H9 (cell line): ENCODE data around the gene NOCT. TPM values are rescaled to one million over a fixed set of nuclear protein-coding genes. Genes with fewer than 3 reads are reported as not detected.

Experiments used
- DNase-seq: peaks from one replicate; pipeline ENCODE4 v3.0.0-alpha.2; 2017
- H2AFZ ChIP-seq: one replicate; pipeline ENCODE4 v1.6.1; 2013; ENCODE audit warnings: mild to moderate bottlenecking, low read length, control low read depth, moderate library complexity
- H2AK5ac ChIP-seq: 2 replicates; pipeline ENCODE4 v1.6.1; 2013; ENCODE audit warnings: low read length, control low read depth, mixed read lengths; ENCODE audit not compliant: insufficient read length
- H2BK120ac ChIP-seq: one replicate; pipeline ENCODE4 v1.6.1; 2013; ENCODE audit warnings: low read depth, mild to moderate bottlenecking, low read length, control low read depth, inconsistent platforms; ENCODE audit not compliant: poor library complexity, severe bottlenecking
- H2BK12ac ChIP-seq: 2 replicates; pipeline ENCODE4 v1.6.1; 2013; ENCODE audit warnings: low read length, control low read depth, mixed read lengths, low read depth; ENCODE audit not compliant: insufficient read length
- H2BK15ac ChIP-seq: 2 replicates; pipeline ENCODE4 v1.6.1; 2013; ENCODE audit warnings: low read depth, low read length, control low read depth
- H2BK20ac ChIP-seq: one replicate; pipeline ENCODE4 v1.6.1; 2013; ENCODE audit warnings: low read depth, mild to moderate bottlenecking, low read length, control low read depth, inconsistent platforms; ENCODE audit not compliant: poor library complexity, severe bottlenecking
- H2BK5ac ChIP-seq: 2 replicates; pipeline ENCODE4 v1.6.1; 2013; ENCODE audit warnings: low read length, control low read depth, mixed read lengths; ENCODE audit not compliant: insufficient read length
- H3K14ac ChIP-seq: 2 replicates; pipeline ENCODE4 v1.6.1; 2013; ENCODE audit warnings: low read length, control low read depth; ENCODE audit not compliant: insufficient read depth
- H3K18ac ChIP-seq: 2 replicates; pipeline ENCODE4 v1.6.1; 2013; ENCODE audit warnings: low read depth, mild to moderate bottlenecking, mixed read lengths, low read length, control low read depth; ENCODE audit not compliant: insufficient read length
- H3K23ac ChIP-seq: 2 replicates; pipeline ENCODE4 v1.6.1; 2013; ENCODE audit warnings: low read length, control low read depth, mixed read lengths, low read depth; ENCODE audit not compliant: insufficient read length
- H3K23me2 ChIP-seq: 2 replicates; pipeline ENCODE4 v1.6.1; 2013; ENCODE audit warnings: low read depth, mild to moderate bottlenecking, mixed read lengths, low read length, control low read depth; ENCODE audit not compliant: insufficient read length, poor library complexity, severe bottlenecking
- H3K27ac ChIP-seq: 2 replicates; pipeline ENCODE4 v1.5.1; 2013; ENCODE audit warnings: low read length, control low read depth, mixed read lengths, low read depth; ENCODE audit not compliant: insufficient read length
- H3K27me3 ChIP-seq: 2 replicates; pipeline ENCODE4 v1.6.1; 2013; ENCODE audit warnings: low read length, control low read depth, inconsistent platforms; ENCODE audit not compliant: insufficient read depth
- H3K4ac ChIP-seq: 2 replicates; pipeline ENCODE4 v1.6.1; 2013; ENCODE audit warnings: low read depth, mild to moderate bottlenecking, control low read depth, inconsistent platforms, low read length, moderate library complexity
- H3K4me1 ChIP-seq: 2 replicates; pipeline ENCODE4 v1.6.1; 2013; ENCODE audit warnings: low read length, control low read depth, inconsistent platforms; ENCODE audit not compliant: insufficient read depth
- H3K4me2 ChIP-seq: 2 replicates; pipeline ENCODE4 v1.6.1; 2013; ENCODE audit warnings: low read length, control low read depth, mixed read lengths; ENCODE audit not compliant: insufficient read length, insufficient read depth
- H3K56ac ChIP-seq: 2 replicates; pipeline ENCODE4 v1.6.1; 2013; ENCODE audit warnings: low read depth, mild to moderate bottlenecking, mixed read lengths, low read length, control low read depth; ENCODE audit not compliant: insufficient read length
- H3K79me1 ChIP-seq: 2 replicates; pipeline ENCODE4 v1.6.1; 2013; ENCODE audit warnings: low read depth, mild to moderate bottlenecking, moderate library complexity, low read length, control low read depth, inconsistent platforms; ENCODE audit not compliant: insufficient read depth, poor library complexity, severe bottlenecking
- H3K79me2 ChIP-seq: 2 replicates; pipeline ENCODE4 v1.6.1; 2013; ENCODE audit warnings: low read length, control low read depth, inconsistent platforms; ENCODE audit not compliant: insufficient read depth
- H3K9ac ChIP-seq: 2 replicates; pipeline ENCODE4 v1.6.1; 2013; ENCODE audit warnings: low read length, control low read depth, mixed read lengths; ENCODE audit not compliant: insufficient read length; ENCODE audit errors: extremely low read depth
- H3K9me3 ChIP-seq: one replicate; pipeline ENCODE4 v1.6.1; 2013; ENCODE audit warnings: low read depth, low read length, inconsistent platforms; ENCODE audit not compliant: control insufficient read depth
- H3T11ph ChIP-seq: one replicate; pipeline ENCODE4 v1.6.1; 2013; ENCODE audit warnings: mild to moderate bottlenecking, low read length, control low read depth, inconsistent platforms
- H4K20me1 ChIP-seq: one replicate; pipeline ENCODE4 v1.6.1; 2013; ENCODE audit not compliant: control insufficient read depth, insufficient read length, insufficient read depth
- H4K5ac ChIP-seq: 2 replicates; pipeline ENCODE4 v1.6.1; 2013; ENCODE audit warnings: low read depth, mild to moderate bottlenecking, mixed read lengths, low read length, control low read depth; ENCODE audit not compliant: insufficient read length
- H4K8ac ChIP-seq: replicated peaks from 2 replicates; pipeline ENCODE4 v1.6.1; 2013; ENCODE audit warnings: low read length, control low read depth, mixed read lengths, low read depth; ENCODE audit not compliant: insufficient read length
- H4K91ac ChIP-seq: 2 replicates; pipeline ENCODE4 v1.6.1; 2013; ENCODE audit warnings: low read depth, mild to moderate bottlenecking, moderate library complexity, mixed read lengths, low read length, control low read depth; ENCODE audit not compliant: insufficient read length
- H3K27ac Mint-ChIP-seq, 3 experiments: 2 replicates in 2 of 3; 3 replicates in 1 of 3; pipeline ENCODE4 v1.8.0; 2020 to 2021; ENCODE audit warnings: mixed read lengths in 3 of 3, mild to moderate bottlenecking in 1 of 3, moderate library complexity in 1 of 3
- H3K27me3 Mint-ChIP-seq: 2 replicates; pipeline ENCODE4 v1.8.0; 2021; ENCODE audit warnings: low read depth, mild to moderate bottlenecking, moderate library complexity, mixed read lengths
- H3K36me3 Mint-ChIP-seq, 3 experiments: 2 replicates in 2 of 3; 3 replicates in 1 of 3; pipeline ENCODE4 v1.8.0; 2020 to 2021; ENCODE audit warnings: low read depth in 3 of 3, mixed read lengths in 3 of 3; ENCODE audit not compliant: insufficient read depth in 1 of 3
- H3K4me1 Mint-ChIP-seq, 2 experiments: 2 replicates each; pipeline ENCODE4 v1.8.0; 2020; ENCODE audit warnings: mixed read lengths in 2 of 2
- H3K4me3 Mint-ChIP-seq, 2 experiments: 2 replicates in 1 of 2; 3 replicates in 1 of 2; pipeline ENCODE4 v1.8.0; 2020 to 2021; ENCODE audit warnings: mild to moderate bottlenecking in 2 of 2, mixed read lengths in 2 of 2, moderate library complexity in 1 of 2
- H3K9me3 Mint-ChIP-seq, 2 experiments: 2 replicates in 1 of 2; 3 replicates in 1 of 2; pipeline ENCODE4 v1.8.0; 2020; ENCODE audit warnings: mild to moderate bottlenecking in 2 of 2, mixed read lengths in 2 of 2, moderate library complexity in 1 of 2
- CTCF ChIP-seq: fragments of 200-600 bp; sonication (generic); conservative IDR thresholded peaks from 3 replicates; pipeline ENCODE4 v1.8.0; 2021; ENCODE audit warnings: antibody characterized with exemption, mild to moderate bottlenecking
- WGBS: extraction: QIAGEN DNeasy Blood & Tissue Kit; methylation state at CpG from one replicate; pipeline ENCODE4 v1.1.7; 2013; ENCODE audit warnings: missing lambda C conversion rate, low lambda C conversion rate, mixed read lengths; ENCODE audit not compliant: insufficient read length; ENCODE audit errors: extremely low coverage; 5-methylcytosine and 5-hydroxymethylcytosine counted together
- total RNA-seq: library from RNA; stranded (reverse); gene quantifications from 2 replicates; pipeline ENCODE4 v1.2.1, GENCODE V29; 2021

The NOCT gene
- total RNA-seq, 1 experiment from 2014 or later = 37.3 TPM

GRCh38 chr4:139036885-139037284 lies 21.3 kb downstream of the NOCT start:
- no peak for TF ChIP-seq CTCF
- Histone ChIP-seq H3K4ac (no peak overlapping the region), H2BK120ac (no peak overlapping the region), H3K23me2 (no peaks in the 10 kb centered on the region), H3K23ac (no peak overlapping the region), H3K79me1 (peaks cover 9% of the 10 kb centered on the region), H3K27me3 (no peaks in the 10 kb centered on the region), H3K4me1 (no peaks in the 10 kb centered on the region), H3K18ac (no peak overlapping the region), H4K5ac (no peak overlapping the region), H3K79me2 (peaks cover 64% of the 10 kb centered on the region; the same call in 1 of the 2 replicates), H4K91ac (no peak overlapping the region), H4K8ac (no peak overlapping the region), H2BK15ac (no peak overlapping the region), H3K14ac (no peak overlapping the region), H3K9ac (no peak overlapping the region), H2BK20ac (no peak overlapping the region), H3K27ac (no peak overlapping the region), H4K20me1 (no peaks in the 10 kb centered on the region), H2BK5ac (no peak overlapping the region), H3K9me3 (no peaks in the 10 kb centered on the region), H2AFZ (no peak overlapping the region), H2BK12ac (no peak overlapping the region), H3T11ph (no peak overlapping the region), H2AK5ac (no peak overlapping the region), H3K56ac (no peak overlapping the region), H3K4me2 (no peak overlapping the region)
- no peaks in the 10 kb centered on the region for H3K27me3 Mint-ChIP-seq
- H3K9me3 Mint-ChIP-seq = no peaks in the 10 kb centered on the region
- no peak for DNase-seq
- peaks cover 19 to 20% of the 10 kb centered on the region in 2 experiments for H3K4me1 Mint-ChIP-seq
- no peak overlapping the region for H3K4me3 Mint-ChIP-seq
- H3K36me3 Mint-ChIP-seq = peaks cover 8 to 33% (median 18%) of the 10 kb centered on the region in 3 experiments; a peak in 6 of 7 replicates
- peak overlapping the region in 1 of 3 experiments; percentile 30; a peak in 1 of 7 replicates for H3K27ac Mint-ChIP-seq
- WGBS = no CpG with 5 or more reads among the region's 2 CpGs
